GM18502 (cell line): ENCODE data around the gene RAD21L1.

Experiments
- ATAC-seq: cut with Tn5 transposase; IDR thresholded peaks from one replicate; pipeline ENCODE4 v1.9.1; 2021; ENCODE audit warnings: mild to moderate bottlenecking; ENCODE audit not compliant: unreplicated experiment, poor library complexity

Gene RAD21L1

DNA sequence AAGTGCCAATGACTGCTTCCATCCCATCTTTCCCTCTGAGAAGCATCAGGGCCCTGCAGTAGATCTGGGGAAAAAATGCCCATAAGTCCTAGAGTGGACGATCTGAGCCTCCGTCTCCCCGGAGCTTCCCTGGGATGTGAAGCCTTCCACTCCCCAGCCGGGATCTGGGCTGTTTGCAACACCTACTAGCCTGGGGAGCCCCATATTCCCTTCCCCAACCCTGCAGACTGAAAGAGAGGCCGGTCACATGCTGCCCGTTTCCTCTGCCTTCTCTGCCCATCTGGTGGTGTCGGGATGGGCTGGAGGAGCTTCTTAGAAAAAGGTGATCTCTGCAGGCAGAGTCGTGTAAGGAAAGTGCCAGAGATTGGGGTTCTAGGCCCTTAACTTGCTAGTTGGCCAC lies 41.3 kb downstream of the RAD21L1 start:
- ATAC-seq, result no peak

DNA sequence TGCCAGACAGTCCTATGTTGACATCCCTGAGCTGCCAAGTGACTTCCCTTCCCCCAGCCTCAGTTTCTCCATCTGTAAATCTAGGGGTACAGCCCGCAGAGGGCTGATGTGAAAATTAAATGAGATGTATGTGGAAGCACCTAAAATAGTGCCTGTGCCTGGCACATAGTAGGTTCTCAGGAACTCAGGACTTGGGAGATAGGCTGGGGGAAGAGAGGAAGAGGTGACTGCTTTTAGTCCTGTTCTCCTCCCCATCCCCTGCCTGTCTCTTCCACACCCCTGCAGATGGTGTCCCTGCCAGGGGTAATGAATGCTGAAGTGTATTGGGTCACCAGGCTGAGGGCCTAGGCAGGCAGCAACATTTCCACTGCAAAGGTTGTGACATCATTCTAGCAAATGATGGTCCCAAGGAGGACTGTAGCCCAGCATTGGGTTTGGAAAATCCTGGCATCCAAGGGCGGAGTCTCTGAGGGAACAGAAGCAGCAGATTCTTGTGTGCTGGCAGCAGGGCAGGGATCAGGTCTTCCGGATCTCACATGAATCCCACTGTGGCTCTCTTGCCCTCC lies 42.0 kb downstream of the RAD21L1 start:
- no peak for ATAC-seq

DNA sequence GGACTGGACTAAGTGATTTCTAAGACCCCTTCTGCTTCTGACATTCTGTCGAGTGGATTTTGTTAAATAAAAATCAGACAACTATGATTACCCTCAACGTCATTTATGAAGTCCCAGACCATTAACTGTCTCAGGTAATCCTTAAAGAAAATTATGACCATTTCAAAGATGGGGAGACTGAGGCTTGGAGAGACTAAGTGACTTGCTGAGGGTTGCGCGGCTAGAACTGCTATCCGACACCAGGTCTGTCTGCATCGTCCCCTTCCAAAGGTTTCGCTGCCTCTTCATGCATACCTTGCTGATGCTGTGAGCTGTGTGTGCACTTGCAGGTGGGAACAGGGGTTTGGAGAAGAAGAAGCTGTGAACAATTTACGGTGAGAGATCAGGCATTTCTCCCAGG lies 43.4 kb downstream of the RAD21L1 start:
- no peak for ATAC-seq

DNA sequence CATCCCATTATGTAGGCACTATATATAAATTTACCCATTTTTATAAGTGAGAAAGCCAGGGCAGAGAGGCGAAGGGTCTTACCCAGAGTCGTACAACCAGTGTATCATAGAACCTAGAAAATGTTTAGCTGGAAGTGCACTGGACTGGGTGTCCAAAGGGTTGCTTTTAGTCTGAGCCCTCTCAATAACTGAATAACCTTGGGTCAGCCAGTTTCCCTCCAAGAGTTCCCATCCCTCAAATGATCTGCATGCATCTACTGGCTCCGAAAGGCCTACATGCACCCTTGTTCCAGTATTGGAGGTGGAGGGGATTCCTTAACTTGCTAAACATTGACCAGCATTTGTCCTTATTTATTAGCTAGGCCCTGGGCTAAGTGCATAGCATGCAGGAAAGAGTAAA lies 44.0 kb downstream of the RAD21L1 start:
- no peak for ATAC-seq

DNA sequence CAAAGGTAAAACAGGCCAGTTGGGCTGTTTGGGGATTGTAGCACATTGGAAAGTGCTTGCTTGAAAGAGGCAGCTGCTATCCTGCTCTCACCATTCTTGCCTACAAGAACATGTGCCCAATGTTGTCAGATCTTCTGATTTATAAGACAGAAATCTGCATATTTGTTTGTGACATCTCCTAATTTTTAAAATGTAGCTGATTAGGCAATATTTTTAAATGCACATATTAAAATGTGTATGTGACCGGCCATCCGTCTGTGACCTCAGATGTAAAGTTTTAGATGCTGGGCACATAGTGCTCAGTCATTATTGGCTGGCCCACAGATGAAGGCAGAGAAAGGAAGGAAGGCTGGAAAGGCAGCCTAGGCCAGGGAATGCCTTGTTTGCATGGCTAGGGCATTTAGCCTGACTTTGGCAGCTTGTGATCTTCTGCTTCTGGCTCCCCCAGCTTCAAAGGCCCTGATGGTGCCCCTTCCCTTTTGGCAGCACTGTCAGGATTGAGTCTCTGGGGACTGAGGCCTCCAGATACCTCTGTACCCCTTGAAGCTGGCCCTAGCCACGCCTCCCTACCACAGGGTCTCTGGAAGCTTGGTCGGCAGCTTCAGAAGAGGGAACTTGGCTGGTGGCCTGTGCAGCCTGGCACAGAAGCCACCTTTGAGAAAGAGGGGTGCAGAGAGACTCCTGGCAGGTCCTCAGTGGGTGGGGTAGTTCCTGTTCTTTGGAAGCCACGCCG lies 46.7 kb downstream of the RAD21L1 start:
- ATAC-seq, result no peak

DNA sequence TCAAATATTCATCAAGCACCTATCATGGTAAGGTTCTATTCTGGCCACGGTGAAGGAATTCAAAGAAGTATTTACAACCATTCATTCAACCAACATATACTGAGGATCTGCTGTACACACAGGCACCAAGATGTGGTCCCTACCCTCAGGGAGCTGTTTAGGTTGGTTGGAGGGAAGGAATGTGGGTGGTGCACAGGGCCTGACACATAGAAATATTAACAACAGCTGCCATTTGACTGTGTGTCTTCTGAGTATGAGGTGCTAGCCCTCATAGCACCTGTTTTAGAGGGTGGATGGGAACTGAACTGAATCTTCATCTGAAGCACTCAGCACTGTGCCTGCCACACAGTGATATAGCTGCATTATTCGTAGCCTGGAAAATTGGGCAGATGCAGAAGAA lies 47.5 kb downstream of the RAD21L1 start:
- no peak for ATAC-seq

DNA sequence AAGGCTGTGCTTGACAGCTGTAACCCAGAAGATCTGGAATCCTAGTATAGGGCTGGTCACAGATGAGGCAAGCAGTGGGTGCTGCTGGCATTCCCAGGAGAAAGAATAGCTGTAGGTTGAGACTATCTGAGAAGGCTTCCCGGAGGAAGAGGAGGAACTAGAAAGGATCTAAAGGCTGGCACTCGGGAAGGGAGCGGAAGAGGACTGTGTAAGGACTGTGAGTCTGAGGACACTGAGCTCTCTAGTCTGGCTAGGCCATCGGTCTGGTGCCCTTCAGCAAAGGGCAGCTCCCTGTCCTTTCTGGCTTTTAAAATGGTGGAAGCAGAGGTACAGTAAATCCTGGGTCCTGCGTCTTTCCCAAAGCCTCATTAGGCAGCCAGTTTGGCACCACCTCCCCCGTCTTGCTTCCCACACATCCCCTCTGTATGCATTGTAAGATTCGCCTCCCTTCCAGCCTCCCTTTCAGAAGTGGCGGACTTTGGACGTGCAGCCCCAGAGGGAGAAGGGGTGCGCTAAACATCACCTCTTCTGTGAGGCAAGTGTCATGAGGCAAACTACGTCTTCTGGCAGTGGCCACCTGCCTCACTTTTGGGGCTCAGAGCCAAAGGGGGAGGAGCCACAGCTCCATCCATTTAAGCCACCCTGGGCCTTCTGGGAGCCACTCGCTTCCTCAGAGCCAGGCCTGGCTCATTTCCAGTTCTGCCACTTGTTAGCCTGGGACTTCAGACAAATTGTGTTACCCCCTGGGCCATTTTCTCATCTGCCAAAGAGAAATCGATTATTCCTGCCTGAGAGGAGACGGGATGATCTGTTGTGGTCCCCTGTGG lies 48.9 kb downstream of the RAD21L1 start:
- ATAC-seq, result no peak

DNA sequence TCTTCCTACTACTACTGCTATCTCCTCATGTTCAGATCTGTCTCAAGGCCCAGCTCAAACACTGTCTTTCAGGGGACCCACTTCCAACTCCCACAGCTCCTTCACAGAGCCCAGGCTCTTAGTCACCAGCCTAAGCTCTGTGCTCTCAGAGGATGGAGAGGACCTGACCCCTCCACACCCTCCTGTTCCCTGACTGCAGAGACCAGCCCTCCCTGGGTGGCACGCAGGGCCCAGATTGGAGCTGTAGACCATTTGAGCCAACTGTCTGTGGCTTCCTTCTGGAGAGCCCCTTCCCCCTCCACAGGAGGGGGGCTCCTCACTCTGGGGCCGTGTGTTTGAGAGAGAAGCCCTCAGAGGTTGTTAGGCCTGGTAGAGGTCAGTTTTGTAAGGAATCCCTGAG lies 50.1 kb downstream of the RAD21L1 start:
- no peak for ATAC-seq

DNA sequence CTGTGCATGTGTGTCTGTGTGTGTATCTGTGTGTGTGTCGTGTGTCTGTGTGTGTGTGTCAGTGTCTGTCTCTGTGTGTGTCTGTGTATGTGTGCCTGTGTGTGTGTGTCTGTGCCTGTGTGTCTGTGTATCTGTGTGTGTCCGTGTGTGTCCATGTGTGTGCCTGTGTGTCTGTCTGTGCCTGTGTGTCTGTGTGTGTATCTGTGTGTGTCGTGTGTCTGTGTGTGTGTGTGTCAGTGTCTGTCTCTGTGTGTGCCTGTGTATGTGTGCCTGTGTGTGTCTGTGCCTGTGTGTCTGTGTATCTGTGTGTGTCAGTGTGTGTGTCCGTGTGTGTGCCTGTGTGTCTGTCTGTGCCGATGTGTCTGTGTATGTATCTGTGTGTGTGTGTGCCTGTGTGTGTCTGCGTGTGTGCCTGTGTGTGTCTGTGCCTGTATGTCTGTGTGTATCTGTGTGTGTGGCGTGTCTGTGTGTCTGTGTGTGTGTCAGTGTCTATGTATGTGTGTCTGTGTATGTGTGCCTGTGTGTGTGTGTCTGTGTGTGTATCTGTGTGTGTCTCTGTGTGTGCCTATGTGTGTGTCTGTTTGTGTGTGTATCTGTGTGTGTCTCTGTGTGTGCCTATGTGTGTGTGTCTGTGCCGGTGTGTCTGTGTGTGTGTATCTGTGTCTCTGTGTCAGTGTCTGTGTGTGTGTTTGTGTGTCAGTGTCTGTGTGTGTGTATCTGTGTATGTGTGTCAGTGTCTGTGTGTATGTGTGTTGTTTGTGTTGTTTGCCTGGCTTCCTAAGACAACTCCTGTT lies 51.9 kb downstream of the RAD21L1 start:
- no peak for ATAC-seq

DNA sequence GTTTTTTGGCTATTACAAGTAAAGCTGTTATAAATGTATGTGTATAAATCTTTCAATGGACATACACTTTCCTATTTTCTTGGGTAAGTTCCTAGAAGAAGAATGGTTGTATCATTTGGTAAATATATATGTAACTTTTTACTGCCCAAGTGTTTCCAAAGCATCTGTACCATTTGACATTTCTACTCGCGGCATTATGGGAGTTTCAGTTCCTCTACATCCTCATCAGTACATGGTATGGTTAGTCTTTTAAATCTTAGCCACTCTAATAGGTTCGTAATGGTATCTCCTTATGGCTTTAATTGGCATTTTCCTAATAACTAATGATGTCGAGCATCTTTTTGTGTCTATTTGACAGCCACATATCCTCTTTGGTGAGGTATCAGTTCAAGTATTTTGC lies 53.1 kb downstream of the RAD21L1 start:
- no peak for ATAC-seq

DNA sequence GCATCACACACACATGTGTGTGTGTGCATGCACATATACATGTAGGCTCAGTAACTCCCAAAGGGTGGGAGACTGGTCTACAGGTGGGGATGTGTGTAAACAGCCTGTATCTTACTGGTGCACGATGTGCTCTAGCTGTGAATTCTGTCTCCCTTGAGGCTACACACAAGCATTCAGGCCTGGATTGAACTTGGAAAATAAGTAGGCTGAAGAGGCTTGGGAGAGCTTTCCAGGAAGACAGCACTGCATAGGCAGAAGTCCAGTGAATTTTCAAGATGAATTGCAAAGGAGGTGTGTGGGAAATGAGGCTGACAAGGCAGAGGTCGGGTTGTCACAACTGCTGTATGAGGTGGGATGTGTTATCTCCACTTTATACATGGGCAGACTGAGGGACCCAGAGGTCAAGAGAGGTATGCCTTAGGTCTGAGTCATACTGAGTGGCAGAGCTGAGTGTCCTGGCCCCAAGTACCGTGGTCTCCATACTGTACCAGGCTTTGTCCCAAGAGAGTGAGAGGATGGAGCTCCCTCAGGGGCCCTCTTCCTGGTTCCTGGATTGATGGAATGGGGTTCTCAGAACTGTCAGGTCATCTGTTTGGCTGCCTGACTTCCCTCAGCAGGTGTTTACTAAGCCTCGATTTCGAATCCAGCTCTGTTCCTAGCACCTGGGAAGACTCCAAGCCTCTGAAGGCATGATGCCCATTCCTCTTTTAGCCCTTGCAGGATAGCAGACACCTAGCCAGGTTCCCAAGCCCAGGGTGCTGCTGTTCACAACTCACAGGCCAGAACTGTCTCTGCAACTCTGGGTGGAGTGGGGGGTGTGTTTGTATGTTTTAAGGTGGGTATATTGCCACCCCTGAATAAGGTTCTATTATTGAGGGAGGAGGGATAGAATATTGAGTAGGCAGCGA lies 54.6 kb downstream of the RAD21L1 start:
- no peak for ATAC-seq

DNA sequence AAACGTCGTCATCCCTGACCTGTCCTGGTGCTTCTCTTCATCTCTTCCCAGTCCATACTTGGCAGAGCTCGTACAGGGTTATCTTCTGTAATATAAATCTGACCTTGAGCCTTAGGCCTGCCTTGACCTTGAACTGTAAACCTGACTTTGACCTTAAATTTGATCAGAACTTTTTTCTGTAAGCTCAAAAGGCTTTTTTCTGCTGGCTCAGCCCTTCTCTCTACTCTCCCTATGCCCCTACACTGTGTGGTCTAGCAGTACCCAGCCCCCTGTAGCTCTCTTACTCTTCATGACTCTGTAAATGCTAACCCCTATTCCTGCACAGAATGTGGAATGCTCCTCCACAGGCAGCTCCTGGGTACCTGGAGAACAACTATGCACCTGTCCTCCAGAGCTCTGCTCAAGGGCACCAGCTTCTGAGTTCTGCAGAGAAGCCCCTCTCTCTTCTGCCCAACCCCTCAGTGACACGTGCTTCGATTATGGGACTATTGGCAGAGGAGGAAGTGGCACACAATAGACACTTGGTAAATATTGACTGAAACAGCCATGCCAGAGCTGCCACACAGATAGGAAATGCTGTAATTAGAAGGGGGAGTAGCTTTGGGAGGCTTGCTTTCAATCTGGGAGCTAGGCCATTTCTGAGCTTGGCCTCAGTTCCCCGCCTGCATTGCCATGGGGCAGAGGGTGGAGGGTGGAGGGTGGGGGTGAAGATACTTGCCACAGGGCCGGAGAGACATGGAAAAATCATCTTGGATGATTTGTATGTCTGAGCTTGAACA lies 55.6 kb downstream of the RAD21L1 start:
- ATAC-seq, result no peak

DNA sequence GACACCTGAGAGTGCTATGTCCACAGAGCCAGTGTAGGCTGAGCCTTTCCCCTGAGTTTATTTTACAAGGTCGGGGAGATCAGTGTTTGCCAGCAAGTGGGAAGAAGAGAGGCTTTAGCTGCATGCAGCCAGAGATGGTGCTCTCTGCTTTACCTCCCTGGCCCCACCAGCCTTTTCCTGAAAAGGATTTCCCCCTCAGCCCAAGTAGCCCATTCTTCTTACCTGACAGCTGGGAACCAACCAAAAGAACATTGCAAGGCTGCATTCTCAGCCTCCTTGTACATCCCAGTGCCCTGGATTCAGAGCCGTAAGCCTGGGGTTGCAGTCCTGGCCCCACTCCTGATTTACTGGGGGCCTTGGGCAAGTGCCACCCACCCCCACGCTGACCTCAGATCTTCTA lies 57.1 kb downstream of the RAD21L1 start:
- ATAC-seq, result no peak

DNA sequence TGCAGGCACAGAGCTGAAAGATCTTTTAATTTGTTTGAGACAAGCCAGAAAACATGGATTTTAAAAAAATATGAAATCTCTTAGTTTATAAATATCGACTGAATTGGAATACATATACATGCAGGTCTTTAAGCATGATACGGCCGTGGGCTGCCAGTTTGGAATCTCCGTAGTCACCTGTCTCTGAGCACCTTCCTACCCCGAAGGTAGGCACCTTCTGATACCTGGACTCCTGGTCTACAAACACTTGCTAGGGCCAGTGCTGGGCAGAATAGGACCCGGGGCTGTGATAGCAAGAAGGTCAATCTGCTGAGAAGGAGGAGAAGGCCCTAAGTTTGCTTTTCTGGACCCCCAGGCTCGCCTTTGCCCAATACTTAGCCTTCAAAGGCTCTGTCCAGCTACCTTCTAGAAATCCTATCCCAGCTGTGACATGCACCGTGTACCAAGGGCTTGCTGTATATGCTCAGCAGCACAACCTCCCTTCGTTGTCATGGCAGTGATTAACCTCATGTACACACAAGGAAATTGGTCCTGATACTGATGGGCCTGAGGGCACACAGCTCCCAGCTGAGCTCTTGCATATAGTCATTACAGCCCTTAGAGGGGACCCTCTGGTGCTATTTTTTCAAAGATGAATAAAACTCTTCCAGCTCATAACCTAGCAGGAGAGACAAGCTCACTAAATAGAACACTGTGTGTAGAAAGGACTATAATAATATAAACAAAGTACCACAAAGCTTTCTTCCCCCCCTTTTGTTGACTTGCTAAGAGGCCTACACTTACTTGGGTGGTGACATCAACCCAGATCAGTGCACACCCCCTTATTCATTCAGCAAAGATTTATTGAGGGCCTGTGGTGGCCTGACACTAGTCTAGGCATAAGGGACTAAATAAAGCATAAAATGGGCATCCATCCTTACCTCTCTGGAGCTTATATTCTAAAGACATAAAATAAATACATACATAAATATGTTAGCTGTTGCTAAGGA lies 58.0 kb downstream of the RAD21L1 start:
- ATAC-seq, result no peak

DNA sequence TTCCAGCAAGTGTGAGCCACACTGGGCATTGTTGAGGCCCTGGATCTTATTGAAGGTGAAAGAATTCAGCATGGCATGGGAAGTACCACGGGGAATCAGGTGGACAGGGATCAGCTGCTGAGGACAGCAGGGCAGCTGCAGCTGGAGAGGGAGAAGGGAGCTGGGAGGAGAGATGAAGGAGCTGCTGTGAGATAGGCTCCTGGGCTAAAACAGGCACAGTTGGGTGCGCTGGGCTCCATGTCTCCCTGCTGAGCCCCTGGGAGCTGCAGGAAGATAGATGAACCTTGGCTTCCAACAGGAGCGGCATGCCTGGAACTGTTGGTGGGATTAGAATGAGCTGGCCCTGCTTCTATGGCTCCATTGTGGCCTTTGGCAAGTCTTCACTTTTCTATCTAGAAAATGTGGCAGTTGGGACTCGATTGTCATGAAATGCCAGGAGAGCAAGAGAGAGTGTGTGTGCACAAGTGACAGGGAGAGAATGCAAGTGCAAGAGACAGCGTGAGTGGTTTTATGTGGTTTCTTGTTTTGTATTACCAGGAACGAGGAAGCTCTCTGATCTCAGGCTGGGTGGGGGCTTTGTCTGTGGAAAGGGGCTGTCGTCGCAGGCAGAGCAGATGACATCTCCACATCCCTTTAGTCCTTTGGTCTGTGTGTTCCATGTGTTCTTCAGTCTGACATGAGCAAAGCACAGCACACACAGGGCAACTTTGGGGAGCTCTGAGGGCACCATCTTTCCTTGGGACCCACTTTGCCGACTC lies 60.6 kb downstream of the RAD21L1 start:
- no peak for ATAC-seq

DNA sequence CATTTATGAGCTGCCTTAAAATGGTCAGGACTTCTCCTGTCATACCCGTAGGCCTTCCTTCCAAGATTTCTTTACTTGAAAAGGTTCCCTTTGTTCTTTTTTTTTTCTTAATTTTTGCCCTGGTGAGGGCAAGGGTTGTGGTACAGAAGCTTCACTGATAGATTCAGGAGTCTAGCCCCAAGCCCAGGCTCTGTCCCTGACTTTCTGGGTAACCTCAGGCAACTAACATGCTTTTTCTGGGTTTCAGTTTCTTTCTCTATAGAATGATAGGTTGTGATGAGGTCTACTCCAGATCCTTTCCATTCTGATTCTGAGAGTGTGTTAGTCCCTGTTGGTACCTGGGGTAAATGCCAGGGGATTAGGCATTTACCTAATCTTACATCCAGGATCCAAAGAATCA lies 61.5 kb downstream of the RAD21L1 start:
- no peak for ATAC-seq
